ENCODE measurements around the gene CDKN2B.
"Not testable (repeated sequence)": the region's sequence is repeated elsewhere in the genome, so short reads cannot be mapped to it uniquely, and the experiment has no call there.

CDKN2B gene, protein sequence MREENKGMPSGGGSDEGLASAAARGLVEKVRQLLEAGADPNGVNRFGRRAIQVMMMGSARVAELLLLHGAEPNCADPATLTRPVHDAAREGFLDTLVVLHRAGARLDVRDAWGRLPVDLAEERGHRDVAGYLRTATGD

GRCh38 chr9:22008717-22009505, at the start of gene CDKN2B:
TSS of gene CDKN2B (minus strand) at chr9:22009305. CDS start at chr9:22008953, 352 bp downstream.
- peak; percentile 72 for DNase-seq (ENCODE audit: low spot score)

- DNase-seq (ENCODE audit: low spot score), result not testable (repeated sequence)
Observed at GRCh38 chr9:22057972-22058371, 48.9 kb upstream of the CDKN2B start.

GRCh38 chr9:22056402-22056801, 47.3 kb upstream of the CDKN2B start:
- no peak for DNase-seq (ENCODE audit: low spot score)

DNA sequence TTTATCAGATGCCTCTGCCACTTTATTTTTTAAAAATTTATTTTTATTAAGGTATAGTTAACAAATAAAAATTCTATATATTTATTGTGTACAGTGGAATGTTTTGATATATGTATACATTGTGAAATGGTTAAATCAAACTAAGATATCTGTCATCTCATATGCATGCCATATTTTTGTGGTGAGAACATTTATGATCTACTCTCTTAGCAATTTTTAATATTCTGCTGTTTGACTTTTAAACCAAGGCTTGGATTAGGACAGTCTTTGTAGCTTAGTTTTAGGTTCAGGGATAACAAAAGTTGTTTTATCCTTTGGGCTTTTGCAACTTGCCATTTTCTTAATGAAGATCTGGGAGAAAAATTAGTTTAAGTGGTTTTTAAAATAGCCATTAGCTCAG, 46.0 kb upstream of the CDKN2B start:
- DNase-seq (ENCODE audit: low spot score), result no peak

DNA sequence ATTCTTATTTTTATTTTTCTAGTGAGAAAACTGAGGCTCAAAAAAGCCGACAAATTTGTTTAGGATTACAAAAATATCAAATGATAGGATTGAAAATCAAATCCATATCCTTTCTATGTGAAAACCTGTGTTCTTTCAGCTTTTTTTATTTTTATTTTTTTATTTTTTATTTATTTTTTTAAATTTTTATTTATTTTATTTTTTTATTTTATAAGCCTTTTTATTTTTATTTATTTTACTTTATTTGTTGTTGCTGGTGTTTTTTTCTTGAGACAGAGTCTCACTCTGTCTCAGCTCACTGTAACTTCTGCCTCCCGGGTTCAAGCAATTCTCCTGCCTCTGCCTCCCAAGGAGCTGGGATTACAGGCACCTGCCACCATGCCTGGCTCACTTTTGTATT, 45.4 kb upstream of the CDKN2B start:
- DNase-seq (ENCODE audit: low spot score), result no peak

- DNase-seq (ENCODE audit: low spot score), result no peak
Observed at GRCh38 chr9:22054076-22054475, 45.0 kb upstream of the CDKN2B start.

DNA sequence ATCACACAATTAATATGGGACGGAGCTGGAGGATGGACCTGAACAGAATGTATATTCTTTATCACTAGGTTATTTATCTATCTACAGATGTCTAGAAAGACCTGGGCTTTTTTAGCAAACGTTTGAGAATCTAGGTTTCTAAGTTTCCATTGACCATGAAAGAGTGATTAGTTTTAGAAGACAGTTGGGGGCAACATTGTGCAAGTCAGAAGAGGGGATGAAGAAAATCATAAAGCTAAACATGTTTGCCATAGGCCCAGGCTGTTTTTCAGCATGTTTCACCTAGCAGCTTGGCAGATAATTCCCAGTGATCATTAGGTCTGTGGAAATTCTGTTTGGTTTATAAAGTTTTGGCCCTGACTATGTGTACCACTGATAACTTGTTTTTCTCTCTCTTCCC, 44.1 kb upstream of the CDKN2B start:
- DNase-seq (ENCODE audit: low spot score), result no peak

GRCh38 chr9:22052376-22052945, 43.4 kb upstream of the CDKN2B start:
- peak; percentile 60 for DNase-seq (ENCODE audit: low spot score)

- peak; percentile 18 for DNase-seq (ENCODE audit: low spot score)
Observed at GRCh38 chr9:22050924-22051323, 41.8 kb upstream of the CDKN2B start.

GRCh38 chr9:22049411-22049810, 40.3 kb upstream of the CDKN2B start:
- DNase-seq (ENCODE audit: low spot score), result peak; percentile 20

GRCh38 chr9:22047596-22047995, 38.5 kb upstream of the CDKN2B start:
- DNase-seq (ENCODE audit: low spot score), result no peak

GRCh38 chr9:22046243-22046885, 37.3 kb upstream of the CDKN2B start:
- peak; percentile 18 for DNase-seq (ENCODE audit: low spot score)

GRCh38 chr9:22045423-22045822, 36.3 kb upstream of the CDKN2B start:
- DNase-seq (ENCODE audit: low spot score), result no peak

DNA sequence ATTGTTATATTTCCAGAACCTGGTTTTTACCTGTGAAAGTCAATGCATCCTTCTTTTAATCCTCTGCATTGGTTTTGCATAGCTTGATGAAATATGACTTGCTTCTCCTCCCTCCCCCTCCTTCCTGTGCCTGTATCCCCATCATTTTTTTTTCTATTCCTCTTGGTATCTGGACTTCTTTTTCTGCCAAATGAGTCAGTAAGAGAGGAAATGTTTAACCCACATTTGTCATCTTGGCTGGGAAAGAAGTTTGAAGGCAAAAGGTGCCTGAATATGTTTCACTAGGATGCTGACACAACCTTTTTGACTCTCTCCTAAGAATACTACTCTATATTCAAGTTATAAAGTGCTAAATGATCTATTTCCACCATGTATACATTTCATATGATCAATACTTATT, 35.5 kb upstream of the CDKN2B start:
- no peak for DNase-seq (ENCODE audit: low spot score)

GRCh38 chr9:22043928-22044327, 34.8 kb upstream of the CDKN2B start:
- DNase-seq (ENCODE audit: low spot score), result no peak

- no peak for DNase-seq (ENCODE audit: low spot score)
Observed at GRCh38 chr9:22041775-22042174, 32.7 kb upstream of the CDKN2B start.

GRCh38 chr9:22041344-22041743, 32.2 kb upstream of the CDKN2B start:
- DNase-seq (ENCODE audit: low spot score), result no peak

- peak; percentile 28 for DNase-seq (ENCODE audit: low spot score)
Observed at GRCh38 chr9:22040760-22041159, 31.7 kb upstream of the CDKN2B start.

GRCh38 chr9:22039258-22039657, 30.2 kb upstream of the CDKN2B start:
- no peak for DNase-seq (ENCODE audit: low spot score)

GRCh38 chr9:22037954-22038690, 29.0 kb upstream of the CDKN2B start:
- DNase-seq (ENCODE audit: low spot score), result peak; percentile 30

GRCh38 chr9:22036866-22037626, 27.9 kb upstream of the CDKN2B start:
- DNase-seq (ENCODE audit: low spot score), result no peak
